ENCODE data around the gene PPP1R13L.

The PPP1R13L gene

GRCh38 chr19:45446295-45446694 lies 41.4 kb upstream of the PPP1R13L start:
- H3K4me3 ChIP-seq (ENCODE audit: low read depth, low read length) = no peak overlapping the region
- peak; percentile 19; the same call in 1 of the 2 replicates for TF ChIP-seq CTCF (IDR thresholded peaks at IDR 0.05; ENCODE audit: low read depth, low read length)

- H3K4me3 ChIP-seq (ENCODE audit: low read depth, low read length) = no peak overlapping the region
- TF ChIP-seq CTCF (IDR thresholded peaks at IDR 0.05; ENCODE audit: low read depth, low read length) = no peak
Observed at GRCh38 chr19:45445139-45445538, 40.3 kb upstream of the PPP1R13L start.

- peak overlapping the region; percentile 20; the same call in 1 of the 2 replicates for H3K4me3 ChIP-seq (ENCODE audit: low read depth, low read length)
Observed at GRCh38 chr19:45444318-45445041, 39.6 kb upstream of the PPP1R13L start.

GRCh38 chr19:45443462-45444317 lies 38.8 kb upstream of the PPP1R13L start:
- TF ChIP-seq CTCF (IDR thresholded peaks at IDR 0.05; ENCODE audit: low read depth, low read length) = no peak
- peak overlapping the region; percentile 53 for H3K4me3 ChIP-seq (ENCODE audit: low read depth, low read length)

More at GRCh38 chr19:45444318-45445041, 39.6 kb upstream of the PPP1R13L start:
- TF ChIP-seq CTCF (IDR thresholded peaks at IDR 0.05; ENCODE audit: low read depth, low read length) = no peak

- peak overlapping the region; percentile 53 for H3K4me3 ChIP-seq (ENCODE audit: low read depth, low read length)
- TF ChIP-seq CTCF (IDR thresholded peaks at IDR 0.05; ENCODE audit: low read depth, low read length) = no peak
Observed at GRCh38 chr19:45442778-45443461, 38.1 kb upstream of the PPP1R13L start.

GRCh38 chr19:45442408-45442777 lies 37.5 kb upstream of the PPP1R13L start:
- H3K4me3 ChIP-seq (ENCODE audit: low read depth, low read length) = no peak overlapping the region
- no peak for TF ChIP-seq CTCF (IDR thresholded peaks at IDR 0.05; ENCODE audit: low read depth, low read length)
